NCI-H2081 (cell line): ENCODE measurements around the gene PRCC.

Source experiments
- DNase-seq, 2 experiments: peaks; one replicate each; lab custom pipeline; 2025; lab: John Stamatoyannopoulos, UW

Gene PRCC

DNA sequence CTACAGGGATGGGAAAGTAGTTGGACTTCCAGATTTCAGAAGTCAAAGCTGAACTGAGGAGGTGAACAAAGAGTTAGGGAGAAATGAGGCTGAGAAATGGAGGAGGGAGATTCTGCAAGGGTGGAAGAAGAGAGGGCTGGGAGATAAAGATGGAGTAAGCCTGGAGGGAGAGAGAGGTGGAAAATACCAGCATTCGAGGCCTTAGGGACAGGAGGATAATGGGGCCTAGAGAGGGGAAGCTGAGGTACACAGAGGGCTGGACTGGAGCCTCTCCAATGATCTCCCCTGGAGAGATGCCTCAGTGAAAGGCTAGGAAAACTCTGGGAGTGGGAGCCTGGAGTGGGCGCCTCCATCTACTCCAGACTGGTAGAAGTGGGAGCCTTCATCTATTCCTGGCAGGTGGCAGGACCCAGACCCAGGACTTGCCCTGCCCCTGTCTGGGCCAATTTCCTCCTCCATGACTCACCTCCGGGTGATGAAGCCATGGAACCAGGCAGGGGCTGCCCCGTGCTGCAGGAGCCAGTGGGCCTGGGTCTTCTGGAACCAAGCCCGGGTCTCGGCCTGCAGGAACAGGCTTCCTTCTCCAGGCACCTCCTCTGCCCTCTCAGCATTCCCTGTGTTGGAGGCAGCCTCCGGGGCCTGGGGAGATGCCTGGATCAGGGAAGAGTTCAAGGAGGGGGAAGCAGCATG is 47.4 kb downstream of the PRCC start:
- no peak for DNase-seq

DNA sequence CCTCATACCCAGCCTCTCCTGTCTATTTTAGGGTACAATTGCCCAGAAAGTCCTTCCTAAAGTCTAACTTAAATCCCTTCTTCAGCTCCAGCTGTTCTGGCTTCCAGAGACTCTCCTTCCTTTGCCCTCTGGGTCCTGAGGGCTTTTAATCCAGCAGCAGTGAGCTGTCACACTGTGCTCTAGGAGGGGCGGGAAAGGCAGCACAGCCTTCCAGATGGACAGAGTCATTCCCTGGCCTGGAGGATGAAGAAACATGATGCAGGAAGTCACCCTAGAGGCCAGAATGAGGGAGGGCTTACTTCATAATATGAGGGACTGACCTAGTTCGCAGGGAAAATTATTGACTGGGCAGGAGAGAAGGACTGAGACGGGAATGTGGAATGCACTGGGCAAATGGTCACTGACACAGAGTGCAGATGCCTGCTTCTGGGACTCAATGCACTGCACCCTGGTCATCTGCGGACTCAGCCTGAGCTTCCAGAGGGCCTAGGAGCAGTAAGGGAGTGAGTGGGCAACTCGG is 48.0 kb downstream of the PRCC start:
- DNase-seq = no peak

DNA sequence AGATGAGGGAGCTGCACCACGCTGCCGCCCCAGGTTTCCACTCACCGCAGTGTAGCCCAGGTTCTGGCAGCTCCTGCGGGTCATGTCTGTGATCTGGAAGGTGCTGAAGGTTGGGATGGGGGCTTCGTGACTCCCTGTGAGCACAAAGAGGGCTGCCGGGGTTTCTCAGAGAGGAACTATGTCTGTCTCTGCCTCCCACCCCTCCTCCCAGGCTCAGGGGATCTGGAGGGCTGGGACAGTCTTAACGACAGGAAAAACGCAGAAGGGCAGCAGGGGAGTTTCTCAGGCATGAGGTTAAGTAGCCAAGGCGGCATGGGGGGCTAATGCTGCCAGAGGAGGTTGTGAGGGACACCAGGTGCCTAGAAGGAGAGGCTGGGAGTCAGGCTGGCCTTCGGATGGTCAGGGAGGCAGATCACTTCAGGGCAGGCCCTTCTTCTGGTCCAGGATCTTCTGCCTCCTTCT is 48.7 kb downstream of the PRCC start:
- DNase-seq = no peak

DNA sequence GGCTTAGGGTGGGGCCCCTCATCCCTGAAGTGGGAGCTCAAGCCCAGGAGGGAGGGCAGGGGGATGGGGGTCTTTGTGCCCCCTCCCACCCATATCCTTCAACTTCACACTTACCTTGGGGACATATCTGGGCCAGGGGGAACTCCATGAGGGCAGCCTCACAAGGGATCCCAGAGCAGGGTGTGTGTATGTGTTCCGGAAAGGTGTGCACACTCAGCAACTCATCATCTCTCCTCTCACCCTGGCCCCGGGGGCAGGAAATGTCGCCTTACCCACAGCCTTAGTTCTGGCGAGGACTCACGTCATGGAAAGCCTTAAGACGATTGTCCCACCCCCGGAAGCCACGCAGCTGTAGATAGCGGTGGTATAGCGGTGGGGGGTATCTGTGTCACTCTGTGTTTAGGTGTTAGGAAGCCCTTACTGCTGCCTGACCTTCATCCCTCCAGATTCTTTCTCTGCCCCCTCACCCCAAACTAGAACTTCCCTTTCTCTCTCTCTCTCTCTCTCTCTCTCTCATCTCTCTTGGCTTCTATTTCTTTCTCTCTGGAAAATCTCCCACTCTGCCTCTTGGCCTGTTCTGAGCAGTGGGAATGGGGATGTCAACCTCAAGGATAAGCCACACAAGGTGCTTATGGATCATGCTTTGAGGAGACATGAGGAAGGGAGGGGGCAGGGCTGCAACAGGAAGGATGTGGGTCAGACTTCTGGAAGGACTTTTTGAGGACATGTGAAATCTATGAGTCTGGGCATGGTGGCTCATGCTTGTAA is 49.4 kb downstream of the PRCC start, which contains the start of gene SH2D2A:
TSS of gene SH2D2A (minus strand) at position 288 of the 768 bp plus-strand sequence. CDS start at position 148, 140 bp downstream.
- no peak for DNase-seq

DNA sequence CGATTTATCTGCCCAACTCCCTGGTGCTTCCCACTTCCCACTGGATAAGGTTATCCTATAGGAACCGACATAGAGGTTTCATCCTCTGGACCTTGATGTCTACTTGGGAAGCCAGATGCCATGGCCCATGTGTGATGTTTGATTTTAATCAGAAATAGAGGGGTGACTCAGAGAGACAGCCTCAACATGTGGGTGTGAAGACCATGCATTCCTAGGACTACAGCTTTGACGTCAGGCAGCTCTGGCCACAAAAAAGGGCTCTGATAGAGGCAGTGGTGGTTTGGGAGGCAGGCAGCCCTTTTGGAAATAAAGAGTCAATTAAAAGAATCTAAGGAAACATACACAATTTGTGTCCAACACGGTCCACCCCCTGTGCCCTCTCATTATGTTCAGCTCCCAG is 54.5 kb downstream of the PRCC start:
- no peak for DNase-seq

DNA sequence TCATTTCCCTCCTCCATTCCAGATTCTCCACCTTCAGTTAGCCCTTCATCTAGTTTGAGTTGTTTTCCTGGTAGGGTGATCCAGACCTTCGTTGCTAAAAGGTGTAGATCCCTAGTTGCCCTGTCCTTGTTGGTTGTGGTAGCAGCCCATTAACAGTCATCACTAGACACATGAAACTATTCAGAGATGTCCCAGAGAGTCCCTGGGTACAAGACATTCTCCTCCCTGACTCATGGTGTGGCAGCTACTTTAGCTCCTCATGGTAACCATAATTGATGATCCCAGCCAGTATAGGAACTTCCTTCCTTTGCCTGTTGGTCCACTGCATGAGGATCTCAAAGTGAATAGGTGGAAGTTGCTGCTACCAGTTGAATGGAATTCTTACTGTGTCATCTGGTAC is 55.3 kb downstream of the PRCC start:
- DNase-seq = no peak

DNA sequence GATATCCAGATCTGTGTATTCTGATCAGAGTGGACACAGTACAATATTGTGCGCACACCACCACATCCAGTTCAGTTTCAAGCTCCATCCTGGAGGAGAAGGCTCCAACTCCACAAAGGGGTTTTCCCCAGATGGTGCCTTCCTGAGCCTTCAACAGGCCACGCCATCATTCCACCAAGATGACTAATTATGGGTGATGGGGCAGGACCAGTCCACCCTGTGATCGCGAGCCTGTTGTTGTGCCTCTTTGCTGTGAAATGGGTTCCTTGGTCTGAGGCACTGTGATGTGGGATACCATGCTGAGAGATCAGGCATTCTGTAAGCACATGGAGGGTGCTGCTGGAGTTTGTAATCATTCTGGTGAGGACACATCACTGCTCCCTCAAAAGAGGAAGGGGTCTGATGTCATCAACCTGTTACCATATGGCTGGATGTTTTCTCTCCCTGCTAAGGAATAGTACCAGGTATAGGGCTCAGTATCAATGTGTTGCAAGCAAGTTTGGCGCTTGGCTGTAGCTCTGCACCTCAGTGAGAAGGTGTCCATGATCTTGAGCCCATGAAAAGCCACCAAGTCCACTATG is 56.0 kb downstream of the PRCC start:
- no peak for DNase-seq

DNA sequence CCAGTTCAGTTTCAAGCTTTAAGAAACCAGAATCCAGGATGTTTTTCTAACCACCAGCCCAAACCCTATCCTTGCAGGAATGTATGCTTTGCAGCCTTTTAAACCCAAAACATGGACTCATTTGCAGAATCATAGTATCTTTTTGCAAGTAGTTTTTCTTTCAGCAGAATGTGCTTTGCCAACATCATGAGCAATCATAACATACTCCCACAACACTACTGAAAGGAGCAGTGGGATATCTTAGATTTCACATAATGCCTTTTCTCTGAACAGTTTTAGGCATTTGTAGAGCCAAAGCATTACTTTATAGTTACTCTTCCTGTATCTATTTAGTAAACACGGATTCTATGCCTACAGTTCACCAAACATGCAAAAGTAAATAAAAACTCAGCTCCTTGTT is 59.3 kb downstream of the PRCC start:
- no peak for DNase-seq

DNA sequence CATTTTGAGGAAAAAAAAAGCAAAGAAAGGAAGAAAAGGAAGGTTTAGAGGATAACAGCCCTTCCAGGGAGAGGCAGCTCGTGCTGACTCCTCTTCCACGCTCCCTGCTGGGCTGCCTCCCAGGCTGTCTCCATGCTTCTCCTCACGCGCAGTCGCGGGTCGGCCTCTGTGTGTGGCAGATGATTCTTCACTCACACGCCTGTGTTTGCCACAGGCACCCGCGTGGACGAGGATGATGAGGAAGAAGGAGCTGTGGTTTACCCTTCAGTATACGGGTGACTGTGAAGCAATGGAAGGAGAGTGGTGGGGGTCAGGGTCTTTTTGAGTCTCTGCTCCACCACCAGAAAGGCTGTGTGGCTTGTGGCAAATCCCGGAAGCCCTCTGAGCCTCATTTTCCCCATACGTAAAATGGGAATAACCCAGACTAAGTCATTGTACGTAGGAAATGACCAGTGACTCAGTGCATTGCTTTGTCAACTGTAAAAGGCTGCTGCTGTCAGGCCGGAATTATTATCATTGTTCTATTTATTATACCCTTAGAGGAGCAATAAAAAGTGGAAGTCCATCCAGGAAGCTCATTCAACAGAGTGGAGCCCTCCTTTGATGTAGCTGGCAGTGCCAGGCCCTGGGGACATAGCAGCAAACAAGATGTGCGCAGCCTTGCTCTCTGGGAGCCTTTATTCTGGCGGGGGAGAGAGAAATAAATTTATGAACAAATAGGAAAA is 61.2 kb downstream of the PRCC start:
- no peak for DNase-seq

DNA sequence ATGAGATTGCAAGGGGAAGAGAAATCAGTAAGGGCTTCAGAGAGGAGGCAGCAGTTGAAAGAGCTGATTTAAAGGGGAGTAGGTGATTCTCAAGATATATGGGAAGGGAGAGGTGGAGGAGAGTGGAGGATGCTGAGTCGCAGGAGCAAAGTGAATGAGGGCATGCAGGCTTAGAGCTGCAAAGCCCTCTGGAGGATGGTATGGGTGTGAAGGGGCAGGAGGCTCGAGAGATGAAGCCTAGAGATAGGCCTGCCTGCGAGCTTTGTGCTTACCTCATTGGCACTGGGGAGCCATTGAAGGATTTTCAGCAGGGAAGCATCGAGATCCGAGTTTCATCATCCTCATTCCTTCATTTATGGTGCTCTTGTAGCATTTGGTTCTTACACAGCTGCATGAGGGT is 65.1 kb downstream of the PRCC start:
- DNase-seq = no peak

DNA sequence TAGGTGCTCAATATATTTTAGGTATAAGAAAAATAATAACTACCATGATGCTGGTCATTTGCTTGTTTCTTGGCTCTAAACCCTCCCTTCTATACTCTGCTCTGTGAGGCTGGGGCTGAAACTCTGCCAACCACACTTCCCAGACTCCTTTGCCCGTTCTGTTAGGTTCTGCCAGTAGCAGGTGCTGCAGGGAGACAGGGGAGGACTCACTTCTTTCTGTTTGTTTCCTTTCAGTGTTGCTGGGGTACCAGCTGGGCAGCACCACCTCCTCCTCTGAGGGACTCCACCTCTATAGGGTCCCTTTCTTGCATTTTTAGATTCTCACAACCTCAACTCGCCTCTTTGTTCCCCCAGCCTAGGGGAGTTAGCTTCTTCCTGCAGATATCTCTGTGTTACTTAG is 66.3 kb downstream of the PRCC start:
- peak in 1 of 2 experiments; percentile 34 for DNase-seq

DNA sequence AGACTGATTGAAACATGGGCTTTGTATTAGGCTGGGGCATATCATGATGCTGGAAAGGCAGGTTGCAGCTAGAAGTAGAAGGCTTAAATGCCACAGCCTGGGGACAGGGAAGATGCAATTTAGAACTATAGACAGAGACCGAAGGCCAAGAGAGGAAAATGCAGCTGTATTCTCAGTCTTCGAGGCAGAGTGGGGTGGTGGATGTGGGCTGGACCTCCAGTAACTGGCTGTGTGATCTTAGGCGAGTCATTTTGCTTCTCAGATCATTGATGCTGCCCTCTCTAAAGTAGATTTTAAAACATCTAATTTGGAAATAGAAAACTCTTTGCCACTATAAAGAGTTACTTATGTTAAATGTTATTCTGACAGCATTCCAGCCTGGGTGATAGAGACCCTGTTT is 67.0 kb downstream of the PRCC start:
- no peak for DNase-seq

DNA sequence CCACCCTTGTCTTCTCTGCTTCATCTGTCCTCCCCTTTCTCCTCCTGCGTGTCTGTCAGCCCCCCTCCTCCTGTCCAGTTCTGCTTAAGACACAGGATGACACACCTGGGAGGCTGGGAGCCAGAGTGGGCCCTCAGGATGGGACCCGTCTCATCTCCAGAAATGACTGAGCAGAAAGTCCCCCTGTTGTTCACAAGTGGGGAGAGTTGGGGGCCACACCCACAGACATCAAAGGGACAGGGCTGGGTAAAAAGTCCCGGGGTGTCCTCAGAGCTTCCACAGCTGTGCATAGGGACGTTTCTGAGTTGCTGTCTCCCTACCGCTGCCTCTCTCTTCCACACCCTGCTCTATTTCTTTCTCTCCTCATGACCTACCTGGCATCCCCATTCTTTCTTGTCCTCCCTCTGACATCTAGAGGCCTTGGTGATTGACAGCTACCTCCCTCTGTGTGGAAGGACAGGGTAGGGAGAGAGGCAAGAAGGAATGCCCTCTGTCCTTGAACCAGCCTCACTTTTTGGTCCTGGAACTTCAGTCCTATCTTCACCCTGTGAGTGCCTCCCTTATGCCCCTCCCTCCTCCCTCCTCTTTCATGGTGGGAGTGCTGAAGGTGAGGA is 68.8 kb downstream of the PRCC start:
- DNase-seq = no peak

DNA sequence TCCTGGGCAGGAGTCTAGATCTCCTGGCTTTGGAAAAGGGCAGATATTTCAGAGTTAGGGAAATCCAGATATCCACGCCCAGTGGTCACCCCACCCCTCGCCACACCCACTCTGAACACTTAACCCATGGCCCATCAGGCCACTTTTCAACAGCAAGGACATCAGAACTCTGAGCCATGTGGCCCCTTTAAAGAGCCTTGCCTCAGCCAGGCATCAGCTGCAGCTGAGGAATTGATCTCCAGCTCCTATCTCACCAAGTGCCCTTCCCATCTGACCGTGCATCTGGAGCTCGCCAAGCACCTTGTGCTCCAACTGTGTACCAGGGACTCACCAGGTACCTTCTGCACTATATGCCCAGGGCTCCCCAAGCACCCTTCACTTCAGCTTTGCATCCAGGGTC is 69.6 kb downstream of the PRCC start:
- no peak for DNase-seq

DNA sequence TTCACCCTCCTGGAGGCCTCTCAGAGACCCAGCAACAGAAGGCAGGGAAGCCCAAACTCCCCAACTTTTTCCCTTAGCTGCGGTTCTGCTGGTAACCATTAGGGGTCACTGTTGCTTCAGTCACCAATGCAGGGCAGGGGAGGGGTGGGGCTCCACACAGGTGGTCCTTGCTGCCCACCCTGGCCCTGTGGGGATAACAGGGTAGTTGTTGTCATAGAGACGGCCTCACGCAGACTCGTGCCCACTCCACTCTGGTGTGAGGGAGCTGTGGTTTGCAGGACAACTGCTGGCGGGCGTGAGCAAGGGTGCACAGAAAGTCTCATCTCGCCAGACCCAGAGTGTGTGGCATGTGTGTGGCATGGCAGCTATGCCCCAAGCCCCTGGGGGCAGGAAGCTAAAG is 71.6 kb downstream of the PRCC start:
- peak in 1 of 2 experiments; percentile 21 for DNase-seq

DNA sequence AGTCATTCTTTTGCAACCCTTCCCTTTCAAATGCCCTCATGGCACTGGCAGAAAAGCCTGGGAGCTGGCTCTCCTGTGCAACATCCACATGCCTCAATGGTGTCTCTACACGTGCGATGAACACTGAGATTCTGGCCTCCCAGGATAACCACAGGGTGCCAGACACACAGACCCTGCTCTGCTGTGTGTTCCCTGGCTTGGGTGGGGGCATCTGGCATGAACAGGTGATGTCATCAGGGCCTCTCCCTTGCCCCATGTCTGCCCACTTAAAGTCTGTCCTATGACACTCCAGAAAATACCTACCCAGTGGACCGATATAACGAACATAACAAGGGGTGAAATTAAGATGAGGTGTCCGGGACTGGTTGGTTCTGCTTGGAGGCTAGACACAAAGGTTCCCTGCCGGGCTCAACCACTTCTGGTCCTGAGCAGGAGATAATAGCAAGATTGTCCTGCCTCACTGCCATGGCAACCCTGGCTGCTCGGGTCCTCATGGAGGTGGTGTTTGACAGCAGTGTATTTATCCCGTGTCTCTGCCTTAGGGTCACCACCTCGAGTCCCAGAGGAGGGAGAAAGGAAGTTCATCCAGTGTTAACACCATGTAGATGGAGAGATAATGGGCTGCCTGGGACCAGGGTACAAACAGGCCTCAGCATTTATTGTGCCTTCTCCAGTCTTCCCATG is 72.2 kb downstream of the PRCC start:
- no peak for DNase-seq

DNA sequence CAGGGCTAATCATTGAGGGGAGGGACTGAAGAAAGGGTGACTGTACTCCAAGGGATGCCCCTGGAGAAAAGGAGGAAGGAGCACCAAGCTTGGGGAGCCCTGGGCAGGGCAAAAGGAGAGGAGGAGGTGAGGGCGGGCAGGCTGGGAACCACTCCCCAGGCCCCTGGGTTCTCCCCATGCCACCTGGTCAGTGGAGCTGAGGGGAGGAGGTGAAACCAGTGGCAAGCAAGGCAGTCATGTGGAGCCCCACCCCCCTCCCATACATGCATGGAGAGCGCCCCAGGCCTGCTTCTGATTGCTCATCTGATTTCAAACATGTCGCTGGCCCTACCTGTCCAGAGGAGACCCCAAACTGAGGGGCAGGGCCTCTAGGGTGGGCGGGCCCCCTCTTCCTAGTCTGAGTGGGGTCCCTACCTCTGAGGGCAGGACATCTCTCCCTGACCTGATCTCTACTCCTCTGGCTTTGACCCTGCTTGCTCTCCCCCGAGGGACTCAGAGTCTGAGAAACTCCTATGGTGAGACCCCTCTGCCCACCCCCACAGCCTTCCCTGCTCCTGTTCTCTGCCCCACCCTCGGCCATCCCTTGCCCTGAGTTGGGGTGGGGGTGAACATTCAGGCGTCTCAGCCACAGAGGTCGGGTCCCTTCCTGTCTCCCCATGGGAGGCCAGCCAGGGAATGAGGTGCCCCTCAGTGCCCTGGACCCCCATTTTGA is 73.0 kb downstream of the PRCC start:
- DNase-seq = no peak

DNA sequence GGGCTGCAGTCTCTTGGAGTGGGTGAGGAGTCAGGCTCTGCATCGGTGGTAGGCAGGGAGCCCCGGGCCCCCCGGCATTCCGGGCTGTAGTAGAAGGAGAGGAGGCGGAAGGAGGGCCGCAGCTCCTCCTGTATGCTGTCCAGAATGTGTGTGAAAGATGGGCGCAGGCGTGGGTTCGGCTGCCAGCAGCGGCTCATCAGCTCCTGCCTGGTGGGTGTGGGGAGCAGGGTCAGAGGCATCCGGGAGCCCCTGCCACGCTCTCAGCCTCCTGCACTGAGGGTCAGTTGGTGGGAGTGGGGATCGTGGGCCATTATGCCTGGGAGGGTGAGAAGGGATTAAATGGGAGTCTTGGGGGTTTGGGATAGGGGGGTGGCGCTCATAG is 73.6 kb downstream of the PRCC start:
- DNase-seq = no peak

DNA sequence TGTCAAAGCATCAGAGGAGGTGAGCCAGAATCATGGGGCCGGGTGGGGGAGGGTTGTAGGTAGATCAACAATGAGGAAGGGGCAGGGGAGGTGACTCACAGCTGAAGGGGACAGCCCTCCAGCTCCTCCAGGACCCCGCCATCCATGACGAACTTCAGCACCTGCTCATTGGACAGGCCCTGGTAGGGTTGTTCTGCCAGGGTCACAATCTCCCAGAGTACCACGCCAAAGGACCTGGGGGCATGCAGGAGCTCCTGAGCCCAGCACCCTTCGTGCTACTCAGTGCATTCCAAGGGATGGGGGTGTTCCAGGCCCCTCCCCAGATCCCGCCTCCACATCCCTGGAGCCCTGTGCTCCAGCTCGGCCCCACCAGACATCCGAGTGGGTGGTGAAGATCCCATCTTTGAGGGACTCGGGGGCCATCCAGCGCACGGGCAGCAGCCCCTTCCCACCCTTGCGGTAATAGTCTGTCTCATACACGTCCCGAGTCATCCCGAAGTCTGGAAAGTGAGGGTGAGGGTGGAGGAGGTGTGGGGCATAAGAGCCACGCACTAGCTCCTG is 74.0 kb downstream of the PRCC start:
- DNase-seq = no peak

DNA sequence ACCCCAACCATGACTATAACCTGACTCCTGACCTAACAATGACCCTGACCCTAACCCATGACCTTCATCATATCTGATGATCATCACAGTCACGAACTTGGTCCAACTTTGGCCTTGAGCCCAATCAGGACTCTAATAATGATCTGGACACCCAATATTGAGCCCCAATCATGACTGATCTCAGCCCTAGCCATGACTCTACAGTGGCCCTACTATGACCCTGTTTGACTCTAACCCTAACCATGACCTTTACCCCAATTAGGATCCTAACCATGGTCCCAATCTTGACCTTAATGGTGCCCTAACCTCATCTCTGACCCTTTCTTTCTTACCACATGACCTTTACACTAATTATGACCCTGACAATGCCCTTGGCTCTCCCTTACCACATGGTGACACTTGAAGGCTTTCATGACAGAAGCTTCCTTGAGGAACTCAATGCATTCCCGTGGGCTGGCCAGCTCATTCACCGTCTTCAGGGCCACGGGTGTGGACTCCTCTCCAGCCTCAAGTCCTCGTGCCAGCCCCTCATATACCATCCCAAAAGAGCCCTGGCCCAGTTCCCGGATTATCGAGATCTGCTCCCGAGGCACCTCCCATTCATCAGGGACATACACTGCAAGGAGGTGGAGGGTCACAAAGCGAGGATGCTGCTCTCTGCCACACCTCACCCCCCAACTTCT is 75.4 kb downstream of the PRCC start:
- DNase-seq = no peak
